CD4-positive, CD25-positive, alpha-beta regulatory T cell (primary cell): ENCODE data around the gene JARID2. TPM values are rescaled to one million over a fixed set of nuclear protein-coding genes. Genes with fewer than 3 reads are reported as not detected.

ENCODE experiments used
- ATAC-seq, 2 donors: fragments of 150-1000 bp; cut with Tn5 transposase; one replicate each; pipeline ENCODE4 v1.10.0; 2021; ENCODE audit warnings: low read depth in 2 of 2, moderate number of reproducible peaks in 2 of 2, moderate library complexity in 1 of 2
- DNase-seq, 3 donors: peaks; one replicate each; pipeline versions ENCODE4 v3.0.0 to v3.0.0-alpha.2; 2012 to 2022; ENCODE audit warnings: mixed read lengths in 1 of 3
- H3K27ac ChIP-seq: one replicate; pipeline ENCODE4 v1.7.0; 2013; ENCODE audit warnings: mild to moderate bottlenecking, low read length; ENCODE audit not compliant: insufficient read depth, poor library complexity, severe bottlenecking
- H3K27me3 ChIP-seq: one replicate; pipeline ENCODE4 v1.7.0; 2013; ENCODE audit warnings: low read length; ENCODE audit not compliant: control insufficient read depth, insufficient read depth
- H3K36me3 ChIP-seq: one replicate; pipeline ENCODE4 v1.7.0; 2013; ENCODE audit warnings: mild to moderate bottlenecking, low read length, moderate library complexity; ENCODE audit not compliant: control insufficient read depth, insufficient read depth
- H3K4me1 ChIP-seq: 2 replicates; pipeline ENCODE4 v1.7.0; 2013; ENCODE audit warnings: mild to moderate bottlenecking, low read length; ENCODE audit not compliant: insufficient read depth, control insufficient read depth, poor library complexity, severe bottlenecking
- H3K4me3 ChIP-seq: one replicate; pipeline ENCODE4 v1.7.0; 2013; ENCODE audit warnings: low read depth, mild to moderate bottlenecking, low read length, moderate library complexity
- H3K9me3 ChIP-seq, 2 experiments: 1 replicate in 1 of 2; 2 replicates in 1 of 2; pipeline ENCODE4 v1.7.0; 2013; ENCODE audit warnings: low read length in 2 of 2, mild to moderate bottlenecking in 1 of 2, moderate library complexity in 1 of 2; ENCODE audit not compliant: control insufficient read depth in 2 of 2
- H3K27ac Mint-ChIP-seq, 3 donors: one replicate each; pipeline ENCODE4 v1.8.0; 2020 to 2022; ENCODE audit warnings: mild to moderate bottlenecking in 3 of 3, mixed read lengths in 3 of 3, moderate library complexity in 2 of 3
- H3K27me3 Mint-ChIP-seq: one replicate; pipeline ENCODE4 v1.8.0; 2022; ENCODE audit warnings: mild to moderate bottlenecking, mixed read lengths
- H3K36me3 Mint-ChIP-seq: one replicate; pipeline ENCODE4 v1.8.0; 2020; ENCODE audit warnings: mixed read lengths
- H3K4me1 Mint-ChIP-seq, 4 donors: one replicate each; pipeline ENCODE4 v1.8.0; 2020 to 2022; ENCODE audit warnings: mixed read lengths in 4 of 4, mild to moderate bottlenecking in 1 of 4
- H3K4me3 Mint-ChIP-seq, 4 donors: one replicate each; pipeline ENCODE4 v1.8.0; 2020 to 2022; ENCODE audit warnings: mild to moderate bottlenecking in 4 of 4, mixed read lengths in 4 of 4, moderate library complexity in 3 of 4
- H3K9me3 Mint-ChIP-seq, 7 donors: one replicate each; pipeline ENCODE4 v1.8.0; 2020 to 2022; ENCODE audit warnings: mixed read lengths in 7 of 7, mild to moderate bottlenecking in 3 of 7, moderate library complexity in 2 of 7
- polyA plus RNA-seq, 4 donors: library from polyadenylated mRNA; unstranded; fragments of 300-500 nt; fragmentation: Illumina TruSeq; gene quantifications; one replicate each; pipeline ENCODE4 v1.2.3, GENCODE V29; 2021
- total RNA-seq: library from RNA; stranded (reverse); gene quantifications from one replicate; pipeline ENCODE4 v1.2.3, GENCODE V29; 2022

JARID2 gene
- total and polyA plus RNA-seq, 5 donors from 2014 or later = 4.1 to 26.1 (median 5.6) TPM

DNA sequence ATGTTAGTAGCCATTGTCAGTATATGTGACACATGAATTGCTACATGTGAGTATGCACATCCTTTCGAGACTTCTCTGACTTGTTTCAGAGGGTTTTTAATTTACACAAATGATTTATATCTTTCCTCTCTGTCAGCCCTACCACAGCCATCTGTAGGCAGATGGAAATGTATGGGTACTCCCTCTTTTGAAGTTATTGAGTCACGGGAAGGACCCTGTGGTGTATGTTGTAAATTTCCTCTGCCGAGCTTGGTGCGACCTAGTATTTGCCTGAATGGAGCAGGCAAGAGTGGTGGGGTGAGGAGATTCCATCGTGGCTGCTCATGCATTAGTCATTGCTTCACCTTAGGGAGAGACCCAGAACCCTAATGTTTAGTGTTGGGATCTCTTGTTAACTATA lies 171.9 kb downstream of the JARID2 start:
- peaks cover 11% of the 10 kb centered on the region for H3K36me3 ChIP-seq
- peaks cover 19% of the 10 kb centered on the region for H3K4me1 ChIP-seq
- H3K4me3 ChIP-seq = no peak overlapping the region
- H3K27me3 ChIP-seq = no peaks in the 10 kb centered on the region
- Mint-ChIP-seq H3K27ac (no peak overlapping the region), H3K4me1 (peaks cover 17 to 39% (median 29%) of the 10 kb centered on the region in 4 donors), H3K9me3 (peaks cover 0 to 22% (median 10%) of the 10 kb centered on the region in 7 donors), H3K4me3 (no peak overlapping the region), H3K36me3 (peaks cover 36% of the 10 kb centered on the region), H3K27me3 (no peaks in the 10 kb centered on the region)
- H3K9me3 ChIP-seq = peaks cover 20% of the 10 kb centered on the region in 2 experiments
- no peak overlapping the region for H3K27ac ChIP-seq
- DNase-seq = peak in 1 of 3 donors; percentile 47
- ATAC-seq = peak; percentile 18 to 21

DNA sequence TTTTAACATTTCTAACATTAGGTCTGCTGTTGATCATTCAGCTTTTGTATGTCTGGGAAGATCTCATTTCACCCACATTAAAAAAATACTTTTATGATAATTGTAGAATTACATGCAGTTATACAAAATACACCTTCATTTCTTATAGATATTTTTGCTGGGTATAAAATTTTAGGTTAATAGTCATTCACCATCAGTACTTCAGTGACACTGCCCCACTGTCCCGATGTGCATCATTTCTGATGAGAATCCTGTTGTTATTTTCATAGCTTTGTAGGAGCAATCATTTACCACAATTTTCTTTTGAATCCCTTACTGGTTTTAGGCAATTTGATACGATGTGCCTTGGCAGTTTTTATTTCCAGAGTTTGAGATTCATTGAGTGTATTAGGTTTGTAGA lies 173.6 kb downstream of the JARID2 start:
- Mint-ChIP-seq H3K27me3 (no peaks in the 10 kb centered on the region), H3K4me3 (no peak overlapping the region), H3K9me3 (peaks cover 0 to 22% (median 10%) of the 10 kb centered on the region in 7 donors), H3K36me3 (peaks cover 28% of the 10 kb centered on the region), H3K4me1 (peaks cover 12 to 47% (median 37%) of the 10 kb centered on the region in 4 donors), H3K27ac (no peak overlapping the region)
- no peak overlapping the region for H3K27ac ChIP-seq
- ATAC-seq = no peak
- no peak for DNase-seq
- H3K9me3 ChIP-seq = peaks cover 20% of the 10 kb centered on the region in 2 experiments
- no peaks in the 10 kb centered on the region for H3K27me3 ChIP-seq
- peaks cover 11% of the 10 kb centered on the region for H3K36me3 ChIP-seq
- no peak overlapping the region for H3K4me3 ChIP-seq
- peaks cover 20% of the 10 kb centered on the region for H3K4me1 ChIP-seq

GRCh38 chr6:15420959-15421438 lies 175.1 kb downstream of the JARID2 start:
- peaks cover 27% of the 10 kb centered on the region for H3K36me3 Mint-ChIP-seq

DNA sequence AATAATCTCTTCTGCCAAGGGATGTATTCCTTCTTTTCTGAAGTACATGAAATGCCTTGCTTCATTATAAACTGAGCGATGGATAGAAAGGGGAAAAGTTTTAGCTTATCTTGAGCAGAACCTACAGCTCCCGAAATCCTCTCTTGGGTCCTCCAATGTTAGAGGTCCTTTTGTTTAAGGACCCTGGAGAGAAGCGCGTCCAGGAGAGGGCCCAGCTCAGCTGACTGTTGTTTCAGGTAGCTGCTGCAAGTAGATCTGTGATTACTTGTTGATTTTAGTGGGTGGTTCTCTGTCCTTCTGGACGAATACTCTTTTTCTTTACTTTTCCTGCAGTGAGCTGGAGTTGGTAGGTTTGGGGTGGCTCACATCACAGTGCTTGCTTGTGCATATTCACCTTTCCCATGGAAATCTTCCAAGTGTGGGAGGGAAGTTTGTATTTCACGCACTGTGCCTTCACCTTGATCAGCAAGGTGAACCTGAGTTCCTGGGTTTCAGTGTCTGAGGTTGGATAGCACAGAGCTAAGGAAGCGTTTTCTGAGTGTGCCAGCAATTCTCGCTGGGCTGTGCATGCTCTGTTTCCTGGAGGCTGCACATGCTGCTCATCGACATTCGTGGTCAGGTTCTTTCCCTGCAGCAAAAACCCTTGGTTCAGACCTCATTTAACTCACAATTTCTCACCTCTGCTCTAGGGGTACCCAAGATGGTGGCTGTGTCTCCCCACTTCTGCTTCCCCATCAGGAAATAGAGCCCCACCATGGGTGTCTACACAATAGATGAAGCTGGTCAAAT lies 176.3 kb downstream of the JARID2 start:
- H3K4me1 Mint-ChIP-seq = peaks cover 27 to 62% (median 42%) of the 10 kb centered on the region in 4 donors
- H3K4me1 ChIP-seq = peaks cover 20% of the 10 kb centered on the region
- H3K27ac Mint-ChIP-seq = peak overlapping the region; percentile 34 to 77 (median 69)
- H3K9me3 ChIP-seq = peaks cover 20% of the 10 kb centered on the region in 2 experiments
- peak in 1 of 3 donors; percentile 59 for DNase-seq
- H3K27me3 Mint-ChIP-seq = no peaks in the 10 kb centered on the region
- peak in 1 of 2 donors; percentile 13 for ATAC-seq
- H3K4me3 Mint-ChIP-seq = peak overlapping the region in 2 of 4 donors; percentile 14 to 76
- no peak overlapping the region for H3K27ac ChIP-seq
- H3K27me3 ChIP-seq = no peaks in the 10 kb centered on the region
- H3K36me3 Mint-ChIP-seq = peaks cover 21% of the 10 kb centered on the region
- peak overlapping the region; percentile 10 for H3K4me3 ChIP-seq
- H3K9me3 Mint-ChIP-seq = peaks cover 0 to 22% (median 5%) of the 10 kb centered on the region in 7 donors
- peaks cover 8% of the 10 kb centered on the region for H3K36me3 ChIP-seq

More at GRCh38 chr6:15420959-15421438, 175.1 kb downstream of the JARID2 start:
- Histone ChIP-seq H3K27ac (no peak overlapping the region), H3K4me1 (peaks cover 20% of the 10 kb centered on the region), H3K9me3 (peaks cover 20% of the 10 kb centered on the region in 2 experiments), H3K36me3 (peaks cover 11% of the 10 kb centered on the region), H3K27me3 (no peaks in the 10 kb centered on the region), H3K4me3 (peak overlapping the region; percentile 12)
- H3K4me1 Mint-ChIP-seq = peaks cover 20 to 56% (median 38%) of the 10 kb centered on the region in 4 donors
- peak in 1 of 3 donors; percentile 79 for DNase-seq
- H3K27ac Mint-ChIP-seq = peak overlapping the region; percentile 34 to 88 (median 84)
- ATAC-seq = peak; percentile 65 to 67
- H3K27me3 Mint-ChIP-seq = no peaks in the 10 kb centered on the region
- peak overlapping the region in 2 of 4 donors; percentile 37 to 76 for H3K4me3 Mint-ChIP-seq
- peaks cover 0 to 22% (median 10%) of the 10 kb centered on the region in 7 donors for H3K9me3 Mint-ChIP-seq

DNA sequence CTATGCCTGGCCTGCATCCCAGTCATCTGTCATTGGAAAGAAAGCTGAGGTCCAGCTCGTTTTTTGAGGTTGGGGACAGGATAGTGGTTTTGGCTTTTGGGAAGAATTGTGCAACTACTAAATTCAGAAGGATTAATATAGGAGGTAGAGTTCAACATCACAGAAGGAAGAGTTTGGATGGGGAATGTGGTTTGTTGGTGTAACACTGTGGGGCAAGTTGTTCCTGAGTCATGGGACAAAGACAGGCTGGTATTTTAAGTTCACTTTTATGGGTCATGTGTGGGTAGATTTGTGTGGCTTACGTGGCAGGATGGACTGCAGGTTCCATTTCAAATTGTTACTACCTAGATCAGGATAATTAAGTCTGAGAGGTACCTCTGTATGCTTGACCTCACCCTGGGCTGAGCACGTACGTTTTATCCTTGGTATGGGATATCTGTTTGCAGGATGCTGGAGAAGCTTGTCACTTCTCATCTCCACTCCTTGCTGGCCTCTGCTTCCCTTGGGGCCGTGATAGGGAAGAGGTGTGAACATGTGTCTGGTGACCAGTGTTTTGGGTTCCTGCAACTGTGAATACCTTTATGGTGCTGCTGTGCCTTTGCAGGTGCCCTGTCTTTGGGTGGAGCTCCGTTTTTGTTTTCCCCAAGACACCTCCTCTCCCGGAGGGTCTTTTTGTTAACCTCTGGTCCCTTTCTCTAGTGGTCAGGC lies 177.6 kb downstream of the JARID2 start:
- H3K4me1 Mint-ChIP-seq = peaks cover 36 to 69% (median 48%) of the 10 kb centered on the region in 4 donors
- H3K27me3 ChIP-seq = no peaks in the 10 kb centered on the region
- no peaks in the 10 kb centered on the region for H3K27me3 Mint-ChIP-seq
- peaks cover 0 to 15% (median 3%) of the 10 kb centered on the region in 7 donors for H3K9me3 Mint-ChIP-seq
- peaks cover 5% of the 10 kb centered on the region for H3K36me3 ChIP-seq
- no peak overlapping the region for H3K27ac ChIP-seq
- peaks cover 14% of the 10 kb centered on the region for H3K36me3 Mint-ChIP-seq
- H3K4me3 ChIP-seq = no peak overlapping the region
- H3K9me3 ChIP-seq = peaks cover 15 to 17% of the 10 kb centered on the region in 2 experiments
- H3K27ac Mint-ChIP-seq = no peak overlapping the region
- ATAC-seq = no peak
- H3K4me1 ChIP-seq = peaks cover 26% of the 10 kb centered on the region
- DNase-seq = no peak
- no peak overlapping the region for H3K4me3 Mint-ChIP-seq

DNA sequence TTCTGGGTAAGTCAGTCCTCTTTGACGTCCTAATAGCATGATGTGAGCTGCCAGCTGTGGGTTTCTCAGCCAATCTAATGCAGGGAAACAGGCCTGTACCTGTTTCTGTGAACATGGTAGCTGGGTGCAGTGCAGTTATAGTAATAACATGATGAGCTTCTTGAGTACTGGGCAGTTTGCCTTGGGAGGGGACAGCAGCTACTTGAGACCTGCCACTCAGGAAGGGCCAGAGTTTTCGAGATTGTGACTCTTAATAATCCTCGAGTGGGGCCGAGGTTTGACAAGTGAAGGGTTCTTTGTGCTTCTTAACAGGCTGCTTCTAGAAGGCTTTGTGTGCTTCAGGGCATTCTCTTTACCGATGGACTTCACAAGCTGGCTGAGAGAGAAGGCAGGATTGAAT lies 180.1 kb downstream of the JARID2 start:
- peak overlapping the region in 1 of 3 donors; percentile 21 for H3K27ac Mint-ChIP-seq
- H3K4me1 Mint-ChIP-seq = peaks cover 37 to 84% (median 50%) of the 10 kb centered on the region in 4 donors
- H3K9me3 Mint-ChIP-seq = no peaks in the 10 kb centered on the region
- no peak overlapping the region for H3K27ac ChIP-seq
- ATAC-seq = no peak
- DNase-seq = no peak
- no peak overlapping the region for H3K4me3 ChIP-seq
- H3K27me3 ChIP-seq = no peaks in the 10 kb centered on the region
- no peaks in the 10 kb centered on the region for H3K9me3 ChIP-seq
- H3K4me1 ChIP-seq = peaks cover 24% of the 10 kb centered on the region
- peaks cover 5% of the 10 kb centered on the region for H3K36me3 Mint-ChIP-seq
- no peaks in the 10 kb centered on the region for H3K36me3 ChIP-seq
- H3K27me3 Mint-ChIP-seq = no peaks in the 10 kb centered on the region
- H3K4me3 Mint-ChIP-seq = peak overlapping the region in 1 of 4 donors; percentile 10

DNA sequence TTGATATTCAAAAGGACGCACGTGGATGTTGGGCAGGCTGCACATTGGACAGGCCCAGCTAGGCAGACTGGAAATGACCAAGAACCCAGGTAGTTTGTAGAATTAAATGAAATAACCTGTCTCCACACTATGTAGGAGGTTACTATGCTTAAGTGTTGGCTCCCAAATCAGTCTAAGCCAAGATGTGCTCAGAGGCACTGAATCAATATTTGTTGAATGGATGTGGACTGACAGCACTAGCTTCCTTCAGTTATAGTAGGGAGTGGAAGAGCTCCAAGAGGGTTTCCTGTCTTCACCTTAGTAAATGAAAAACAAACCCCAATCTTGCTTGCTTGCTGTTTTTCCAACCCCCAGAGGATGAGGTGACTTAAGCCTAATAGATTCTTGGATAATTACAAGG lies 180.5 kb downstream of the JARID2 start:
- H3K36me3 Mint-ChIP-seq = peaks cover 5% of the 10 kb centered on the region
- no peak overlapping the region for H3K27ac Mint-ChIP-seq
- Histone ChIP-seq H3K27me3 (no peaks in the 10 kb centered on the region), H3K27ac (no peak overlapping the region), H3K36me3 (no peaks in the 10 kb centered on the region), H3K9me3 (no peaks in the 10 kb centered on the region), H3K4me1 (peaks cover 21% of the 10 kb centered on the region), H3K4me3 (no peak overlapping the region)
- no peak overlapping the region for H3K4me3 Mint-ChIP-seq
- no peaks in the 10 kb centered on the region for H3K27me3 Mint-ChIP-seq
- no peaks in the 10 kb centered on the region for H3K9me3 Mint-ChIP-seq
- no peak for DNase-seq
- ATAC-seq = no peak
- H3K4me1 Mint-ChIP-seq = peaks cover 32 to 84% (median 50%) of the 10 kb centered on the region in 4 donors
